Activated effector memory CD4-positive, alpha-beta T cell treated with Interleukin-2 at 50 U/mL for 16 hours (primary cell): ENCODE results near the gene YJU2.
"Not testable (repeated sequence)": the region's sequence is repeated elsewhere in the genome, so short reads cannot be mapped to it uniquely, and the experiment has no call there.

Experiments used
- DNase-seq: peaks from one replicate; pipeline ENCODE4 v3.0.0-alpha.2; 2020

Gene YJU2

GRCh38 chr19:4268816-4269430, 22.0 kb downstream of the YJU2 start:
- DNase-seq = no peak

- DNase-seq = no peak
Observed at GRCh38 chr19:4272894-4273293, 26.0 kb downstream of the YJU2 start.

DNA sequence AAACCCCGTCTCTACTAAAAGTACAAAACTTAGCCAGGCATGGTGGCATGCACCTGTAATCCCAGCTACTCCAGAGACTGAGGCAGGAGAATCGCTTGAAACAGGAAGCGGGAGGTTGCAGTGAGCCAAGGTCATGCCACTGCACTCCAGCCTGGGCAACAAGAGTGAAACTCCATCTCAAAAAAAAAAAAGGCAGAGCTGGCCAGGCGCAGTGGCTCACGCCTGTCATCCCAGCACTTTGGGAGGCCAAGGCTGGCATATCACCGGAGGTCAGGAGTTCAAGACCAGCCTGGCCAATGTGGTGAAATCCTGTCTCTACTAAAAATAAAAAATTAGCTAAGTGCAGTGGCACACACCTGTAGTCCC, 27.4 kb downstream of the YJU2 start:
- not testable (repeated sequence) for DNase-seq

GRCh38 chr19:4277191-4277696, 30.4 kb downstream of the YJU2 start:
- no peak for DNase-seq

DNA sequence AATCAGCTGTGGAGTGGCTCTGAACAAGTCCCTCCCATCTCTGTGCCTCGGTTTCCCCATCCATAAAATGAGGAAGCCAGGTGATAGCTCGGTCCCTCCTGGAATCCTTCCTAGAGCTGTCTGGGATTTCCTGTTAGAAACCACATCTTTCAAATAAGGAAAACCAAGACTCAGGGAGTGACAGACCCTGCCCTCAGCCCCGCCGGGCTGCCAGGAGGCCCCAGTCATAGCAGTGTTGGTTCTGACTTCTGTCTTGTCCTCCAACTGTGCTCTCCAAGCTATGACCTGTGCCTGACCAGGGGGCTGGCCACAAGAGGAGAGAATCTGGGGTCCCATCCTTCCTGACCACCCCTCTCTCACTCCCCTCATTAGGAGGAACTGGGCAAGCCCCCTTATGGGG, 31.1 kb downstream of the YJU2 start:
- DNase-seq = no peak

- no peak for DNase-seq
Observed at GRCh38 chr19:4278419-4279266, 31.8 kb downstream of the YJU2 start, which contains the start of gene SHD. SHD (plus strand) TSS chr19:4279266; CDS start chr19:4280064, 798 bp downstream.

- DNase-seq = no peak
Observed at GRCh38 chr19:4279267-4279529, 32.3 kb downstream of the YJU2 start.

GRCh38 chr19:4279530-4280422, 32.9 kb downstream of the YJU2 start:
- DNase-seq = no peak

- DNase-seq = no peak
Observed at GRCh38 chr19:4284176-4284958, 37.5 kb downstream of the YJU2 start.

- DNase-seq = no peak
Observed at GRCh38 chr19:4284974-4285373, 38.1 kb downstream of the YJU2 start.

- not testable (repeated sequence) for DNase-seq
Observed at GRCh38 chr19:4286141-4286540, 39.3 kb downstream of the YJU2 start.

DNA sequence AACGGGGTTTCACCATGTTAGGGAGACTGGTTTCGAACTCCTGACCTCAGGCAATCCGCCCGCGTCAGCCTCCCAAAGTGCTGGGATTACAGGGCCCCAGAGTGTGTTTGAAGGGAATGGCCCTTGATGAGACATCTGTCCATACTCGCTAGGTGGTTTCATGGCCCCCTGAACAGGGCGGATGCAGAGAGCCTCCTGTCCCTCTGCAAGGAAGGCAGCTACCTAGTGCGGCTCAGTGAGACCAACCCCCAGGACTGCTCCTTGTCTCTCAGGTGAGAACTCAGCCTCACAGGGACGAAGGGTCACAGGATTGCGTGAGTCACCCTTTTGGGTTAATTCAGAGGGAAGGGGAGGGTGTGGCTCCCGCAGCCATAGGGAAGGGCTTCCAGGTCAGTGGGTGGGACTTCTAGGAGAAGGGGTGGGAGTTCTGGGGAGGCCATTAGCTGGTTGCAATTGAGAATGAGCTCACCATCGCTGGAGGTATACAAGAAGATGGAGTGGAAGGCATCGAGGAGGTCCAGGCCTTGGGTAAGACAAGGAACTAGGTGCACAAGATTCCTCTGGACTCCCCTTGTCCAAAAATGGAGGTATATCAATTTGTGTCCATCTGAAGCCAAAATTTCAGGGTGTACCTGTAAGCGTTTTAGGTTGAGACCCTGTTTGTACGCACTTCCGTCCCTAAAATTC, 41.4 kb downstream of the YJU2 start:
- no peak for DNase-seq

GRCh38 chr19:4291184-4291732, 44.4 kb downstream of the YJU2 start:
- no peak for DNase-seq

- no peak for DNase-seq
Observed at GRCh38 chr19:4292515-4292914, 45.6 kb downstream of the YJU2 start.

- no peak for DNase-seq
Observed at GRCh38 chr19:4294389-4294788, 47.5 kb downstream of the YJU2 start.

- DNase-seq = no peak
Observed at GRCh38 chr19:4295972-4296771, 49.3 kb downstream of the YJU2 start.

GRCh38 chr19:4297901-4298809, 51.3 kb downstream of the YJU2 start:
- DNase-seq = no peak

GRCh38 chr19:4298810-4299550, 52.1 kb downstream of the YJU2 start:
- no peak for DNase-seq

- DNase-seq = no peak
Observed at GRCh38 chr19:4300589-4300988, 53.7 kb downstream of the YJU2 start.
